RWPE2 (cell line): Measurements from ENCODE around the gene PRC1.

Source experiments
- ATAC-seq: fragments of 200-7000 bp; cut with Tn5 transposase; 3 replicates; pipeline ENCODE4 v1.9.1; 2021; ENCODE audit warnings: low read depth
- DNase-seq: peaks from one replicate; pipeline ENCODE4 v3.0.0-alpha.2; 2020; ENCODE audit warnings: low spot score
- H3K27ac ChIP-seq: fragments of 450-650 bp; 2 replicates; pipeline ENCODE4 v1.5.1; 2017; ENCODE audit warnings: mild to moderate bottlenecking; ENCODE audit not compliant: poor library complexity, severe bottlenecking
- H3K27me3 ChIP-seq: fragments of 250-450 bp; sonication (Bioruptor Pico); 2 replicates; pipeline ENCODE4 v1.5.1; 2021; ENCODE audit warnings: mild to moderate bottlenecking, moderate library complexity; ENCODE audit not compliant: insufficient read depth, poor library complexity, severe bottlenecking
- H3K36me3 ChIP-seq: fragments of 250-450 bp; sonication (Bioruptor Pico); 2 replicates; pipeline ENCODE4 v1.5.1; 2020; ENCODE audit warnings: low read depth, mild to moderate bottlenecking, moderate library complexity
- H3K4me1 ChIP-seq: fragments of 250-450 bp; sonication (Bioruptor Pico); 2 replicates; pipeline ENCODE4 v1.5.1; 2021; ENCODE audit warnings: mild to moderate bottlenecking, moderate library complexity; ENCODE audit not compliant: insufficient read depth, poor library complexity, severe bottlenecking
- H3K4me3 ChIP-seq: fragments of 250-450 bp; sonication (Bioruptor Pico); 2 replicates; pipeline ENCODE4 v1.5.1; 2021; ENCODE audit warnings: mild to moderate bottlenecking, moderate library complexity; ENCODE audit not compliant: severe bottlenecking
- H3K9me3 ChIP-seq: fragments of 250-450 bp; sonication (Bioruptor Pico); 2 replicates; pipeline ENCODE4 v1.5.1; 2021; ENCODE audit warnings: mild to moderate bottlenecking, moderate library complexity; ENCODE audit not compliant: severe bottlenecking
- CTCF ChIP-seq: fragments of 450-650 bp; IDR thresholded peaks from one replicate; pipeline ENCODE4 v1.5.1; 2017; ENCODE audit warnings: mild to moderate bottlenecking, moderate library complexity; ENCODE audit not compliant: poor library complexity, severe bottlenecking

The PRC1 gene

DNA sequence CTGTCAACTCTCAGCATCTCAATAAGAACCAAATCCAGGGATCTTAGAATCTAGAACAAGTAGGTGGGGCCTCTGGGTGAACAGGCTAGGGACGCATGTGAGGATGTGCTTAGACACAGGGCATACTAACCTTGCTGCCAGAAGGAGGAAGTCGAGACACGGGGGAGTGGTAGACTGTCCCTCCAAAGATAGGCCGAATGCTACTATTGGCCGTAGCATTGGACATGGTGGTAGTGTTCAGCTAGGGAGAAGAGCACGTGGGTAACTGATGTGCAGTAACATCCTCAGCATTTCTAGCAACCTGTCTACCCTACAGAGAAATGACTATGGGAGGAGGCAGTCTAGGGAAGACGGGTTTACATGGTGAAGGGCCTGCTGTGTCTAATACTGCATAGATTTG, 24.1 kb downstream of the PRC1 start:
- no peak for ATAC-seq
- no peak for TF ChIP-seq CTCF
- DNase-seq: no peak
- Histone ChIP-seq H3K4me3 (no peak overlapping the region), H3K4me1 (no peaks in the 10 kb centered on the region), H3K36me3 (peaks cover 98% of the 10 kb centered on the region), H3K9me3 (no peaks in the 10 kb centered on the region), H3K27ac (no peak overlapping the region), H3K27me3 (no peaks in the 10 kb centered on the region)

GRCh38 chr15:90968434-90968833, 25.9 kb downstream of the PRC1 start:
- no peaks in the 10 kb centered on the region for H3K9me3 ChIP-seq
- peaks cover 98% of the 10 kb centered on the region for H3K36me3 ChIP-seq
- ATAC-seq: no peak
- no peak overlapping the region for H3K4me3 ChIP-seq
- DNase-seq: no peak
- no peak for TF ChIP-seq CTCF
- H3K4me1 ChIP-seq: no peaks in the 10 kb centered on the region
- no peak overlapping the region for H3K27ac ChIP-seq
- H3K27me3 ChIP-seq: no peaks in the 10 kb centered on the region

- no peak for TF ChIP-seq CTCF
- Histone ChIP-seq H3K27me3 (no peaks in the 10 kb centered on the region), H3K9me3 (no peaks in the 10 kb centered on the region), H3K4me1 (no peaks in the 10 kb centered on the region), H3K4me3 (no peak overlapping the region), H3K27ac (no peak overlapping the region), H3K36me3 (peaks cover 98% of the 10 kb centered on the region)
- DNase-seq (no peak), ATAC-seq (peak; percentile 70)
Observed at GRCh38 chr15:90967206-90967605, 27.1 kb downstream of the PRC1 start.

- Histone ChIP-seq H3K9me3 (no peaks in the 10 kb centered on the region), H3K27ac (no peak overlapping the region), H3K4me3 (no peak overlapping the region), H3K36me3 (peaks cover 98% of the 10 kb centered on the region), H3K4me1 (no peaks in the 10 kb centered on the region), H3K27me3 (no peaks in the 10 kb centered on the region)
- DNase-seq: no peak
- ATAC-seq: no peak
- TF ChIP-seq CTCF: no peak
Observed at GRCh38 chr15:90966262-90966661, 28.1 kb downstream of the PRC1 start.

DNA sequence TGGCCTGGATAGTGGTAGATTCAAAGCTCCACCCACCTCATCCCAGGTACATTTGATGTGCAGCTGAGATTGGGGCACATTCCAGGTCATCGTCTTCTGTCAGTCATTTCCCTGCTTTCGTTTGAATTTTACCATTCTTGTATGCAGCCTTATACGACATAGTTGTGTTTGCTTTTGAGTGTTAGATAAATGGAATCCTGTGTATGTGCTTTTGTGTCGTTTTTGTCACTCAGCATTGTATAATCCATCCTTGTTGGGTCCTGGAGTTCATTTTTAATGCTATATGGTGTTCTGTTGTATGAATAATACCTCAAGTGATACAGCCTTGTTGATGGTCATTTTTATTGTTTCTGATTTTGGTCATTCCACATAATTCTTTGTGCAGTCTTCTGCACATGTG, 32.3 kb downstream of the PRC1 start:
- ATAC-seq (no peak), DNase-seq (no peak)
- H3K4me1 ChIP-seq: no peaks in the 10 kb centered on the region
- no peak overlapping the region for H3K27ac ChIP-seq
- no peaks in the 10 kb centered on the region for H3K27me3 ChIP-seq
- no peak overlapping the region for H3K4me3 ChIP-seq
- no peaks in the 10 kb centered on the region for H3K9me3 ChIP-seq
- H3K36me3 ChIP-seq: peaks cover 87% of the 10 kb centered on the region
- no peak for TF ChIP-seq CTCF
